ENCODE measurements around the gene AMBRA1.

Gene AMBRA1

DNA sequence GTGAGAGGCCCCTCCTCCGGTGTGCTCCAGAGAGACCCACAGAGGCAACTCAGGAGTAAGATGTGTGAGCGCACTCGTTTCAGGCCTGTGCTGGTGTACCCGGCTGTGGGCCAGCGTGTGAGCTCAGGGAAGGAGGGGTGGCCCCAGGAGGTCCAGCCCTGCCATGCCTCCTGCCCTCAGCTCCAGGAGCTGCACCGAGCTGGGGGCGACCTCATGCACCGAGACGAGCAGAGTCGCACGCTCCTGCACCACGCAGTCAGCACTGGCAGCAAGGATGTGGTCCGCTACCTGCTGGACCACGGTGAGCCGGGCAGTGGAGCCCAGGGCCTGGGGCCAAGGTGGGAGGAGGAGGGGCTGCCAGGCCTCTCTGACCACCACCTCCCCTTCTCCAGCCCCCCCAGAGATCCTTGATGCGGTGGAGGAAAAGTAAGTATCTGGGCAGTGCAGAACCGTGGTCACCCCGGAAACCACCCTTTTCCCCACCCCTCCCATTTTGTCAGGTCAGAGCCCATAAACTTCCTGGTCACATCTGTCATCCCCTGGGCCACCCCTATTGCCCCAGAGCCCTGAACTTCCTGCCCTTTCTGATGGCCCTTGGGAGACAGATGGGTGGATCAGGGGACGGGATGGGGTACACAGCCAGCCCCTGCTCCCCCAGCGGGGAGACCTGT lies 214.9 kb downstream of the AMBRA1 start:
- H3K27ac ChIP-seq = peak overlapping the region; percentile 92
- TF ChIP-seq, protein P1, sequence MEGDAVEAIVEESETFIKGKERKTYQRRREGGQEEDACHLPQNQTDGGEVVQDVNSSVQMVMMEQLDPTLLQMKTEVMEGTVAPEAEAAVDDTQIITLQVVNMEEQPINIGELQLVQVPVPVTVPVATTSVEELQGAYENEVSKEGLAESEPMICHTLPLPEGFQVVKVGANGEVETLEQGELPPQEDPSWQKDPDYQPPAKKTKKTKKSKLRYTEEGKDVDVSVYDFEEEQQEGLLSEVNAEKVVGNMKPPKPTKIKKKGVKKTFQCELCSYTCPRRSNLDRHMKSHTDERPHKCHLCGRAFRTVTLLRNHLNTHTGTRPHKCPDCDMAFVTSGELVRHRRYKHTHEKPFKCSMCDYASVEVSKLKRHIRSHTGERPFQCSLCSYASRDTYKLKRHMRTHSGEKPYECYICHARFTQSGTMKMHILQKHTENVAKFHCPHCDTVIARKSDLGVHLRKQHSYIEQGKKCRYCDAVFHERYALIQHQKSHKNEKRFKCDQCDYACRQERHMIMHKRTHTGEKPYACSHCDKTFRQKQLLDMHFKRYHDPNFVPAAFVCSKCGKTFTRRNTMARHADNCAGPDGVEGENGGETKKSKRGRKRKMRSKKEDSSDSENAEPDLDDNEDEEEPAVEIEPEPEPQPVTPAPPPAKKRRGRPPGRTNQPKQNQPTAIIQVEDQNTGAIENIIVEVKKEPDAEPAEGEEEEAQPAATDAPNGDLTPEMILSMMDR (conservative IDR thresholded peaks at IDR 0.05) = no peak

DNA sequence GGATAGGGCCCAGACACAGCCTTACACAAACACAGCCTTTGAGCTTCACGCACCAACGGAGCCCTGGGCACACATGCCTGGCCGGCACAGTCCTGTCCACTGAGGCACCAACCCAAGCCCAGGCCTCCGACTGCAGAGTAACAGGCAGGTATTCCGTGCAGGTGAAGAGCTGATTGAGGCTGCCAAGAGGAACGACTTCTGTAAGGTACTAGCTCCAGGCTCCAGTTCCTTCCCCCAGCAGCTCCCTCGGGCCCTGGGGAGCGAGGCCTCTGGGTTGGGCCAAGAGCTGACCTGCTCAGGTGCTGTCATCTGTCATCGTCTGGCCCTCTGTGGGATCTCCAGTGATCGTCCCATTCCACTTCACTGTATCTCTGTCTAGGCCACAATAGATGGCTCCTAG lies 215.5 kb downstream of the AMBRA1 start:
- no peak overlapping the region for H3K27ac ChIP-seq
- TF ChIP-seq, protein P1 (conservative IDR thresholded peaks at IDR 0.05) = no peak

- TF ChIP-seq, protein P1 (conservative IDR thresholded peaks at IDR 0.05) = no peak
- no peak overlapping the region for H3K27ac ChIP-seq
Observed at GRCh38 chr11:46377831-46378230, 216.0 kb downstream of the AMBRA1 start.

- TF ChIP-seq, protein P1 (conservative IDR thresholded peaks at IDR 0.05) = no peak
- H3K27ac ChIP-seq = no peak overlapping the region
Observed at GRCh38 chr11:46377290-46377689, 216.5 kb downstream of the AMBRA1 start.

- TF ChIP-seq, protein P1 (conservative IDR thresholded peaks at IDR 0.05) = no peak
- H3K27ac ChIP-seq = no peak overlapping the region
Observed at GRCh38 chr11:46376258-46377050, 217.4 kb downstream of the AMBRA1 start.

DNA sequence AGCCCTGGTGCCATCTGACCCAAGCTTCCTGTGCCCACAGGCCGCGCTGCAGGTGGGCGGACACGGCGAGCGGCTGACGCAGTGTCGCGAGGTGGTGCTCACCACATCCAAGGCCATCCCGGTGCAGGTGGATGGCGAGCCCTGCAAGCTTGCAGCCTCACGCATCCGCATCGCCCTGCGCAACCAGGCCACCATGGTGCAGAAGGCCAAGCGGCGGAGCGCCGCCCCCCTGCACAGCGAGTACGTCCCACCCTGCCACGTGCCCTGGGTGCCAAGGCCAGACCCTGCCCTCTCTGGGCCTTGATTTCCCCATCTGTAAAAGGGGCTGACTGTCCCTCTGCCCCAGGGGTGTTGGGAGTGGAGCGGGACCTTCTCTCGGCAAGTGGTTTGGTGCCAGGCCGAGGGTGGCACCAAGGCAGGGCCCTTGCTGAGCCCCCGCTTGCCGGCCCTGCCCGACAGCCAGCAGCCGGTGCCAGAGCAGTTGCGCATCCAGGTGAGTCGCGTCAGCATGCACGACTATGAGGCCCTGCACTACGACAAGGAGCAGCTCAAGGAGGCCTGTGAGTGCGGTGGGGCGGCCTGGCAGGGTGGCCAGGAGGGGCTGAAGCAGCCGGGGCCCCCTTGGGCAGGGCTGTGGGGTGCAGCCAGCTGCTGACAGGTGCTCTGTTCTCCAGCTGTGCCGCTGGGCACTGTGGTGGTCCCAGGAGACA lies 218.3 kb downstream of the AMBRA1 start:
- H3K27ac ChIP-seq = no peak overlapping the region
- TF ChIP-seq, protein P1 (conservative IDR thresholded peaks at IDR 0.05) = no peak

DNA sequence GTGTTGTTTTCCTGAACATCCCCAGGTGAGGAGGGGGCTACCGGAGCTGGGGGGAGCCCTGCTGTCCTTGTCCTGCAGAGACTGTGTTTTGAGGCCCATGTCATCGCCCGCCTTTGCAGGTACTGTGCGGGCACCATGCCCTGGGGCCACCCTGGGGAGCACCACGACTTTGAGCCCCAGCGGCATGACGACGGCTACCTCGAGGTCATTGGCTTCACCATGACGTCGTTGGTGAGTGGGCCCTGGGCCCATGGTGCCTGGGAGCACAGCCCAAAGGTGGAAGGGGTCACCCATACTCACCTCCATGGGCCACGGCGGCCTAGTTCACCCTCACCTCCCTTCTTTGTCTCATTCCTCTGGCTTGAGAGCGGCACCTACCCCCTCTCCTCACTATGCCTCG lies 219.0 kb downstream of the AMBRA1 start:
- no peak overlapping the region for H3K27ac ChIP-seq
- TF ChIP-seq, protein P1 (conservative IDR thresholded peaks at IDR 0.05) = no peak

Measured in VCaP (cell line).